GM13977 (cell line): ENCODE data around the gene NRARP.

ENCODE experiments used
- DNase-seq: peaks from one replicate; pipeline ENCODE4 v3.0.0; 2012; ENCODE audit warnings: low spot score
- CTCF ChIP-seq: IDR thresholded peaks from 2 replicates; pipeline ENCODE4 v1.5.1; 2012; ENCODE audit warnings: mild to moderate bottlenecking, control low read depth; ENCODE audit not compliant: insufficient read depth; ENCODE audit errors: extremely low read depth, missing control alignments
- in situ Hi-C: fragments of 300-500 bp; cut with MboI; formaldehyde crosslinking; loops from one replicate; pipeline ENCODE4 v1.12.0; 2022; ENCODE audit warnings: low sequenced_read_pairs, low pct_unique_long_range_greater_than_20kb, mixed read lengths, inconsistent platforms; ENCODE audit not compliant: unreplicated experiment

Gene NRARP

GRCh38 chr9:137312852-137313325 lies 10.8 kb upstream of the NRARP start:
- TF ChIP-seq CTCF = no peak
- in situ Hi-C loops = no loop called here
- no peak for DNase-seq

GRCh38 chr9:137311986-137312851 lies 10.1 kb upstream of the NRARP start:
- in situ Hi-C loops = no loop called here
- DNase-seq = no peak
- no peak for TF ChIP-seq CTCF

- in situ Hi-C loops = no loop called here
- DNase-seq = no peak
- no peak for TF ChIP-seq CTCF
Measured at GRCh38 chr9:137311171-137311985, 9.3 kb upstream of the NRARP start.

GRCh38 chr9:137310189-137311052 lies 8.3 kb upstream of the NRARP start:
- in situ Hi-C loops = no loop called here
- DNase-seq = no peak
- TF ChIP-seq CTCF = no peak

GRCh38 chr9:137309368-137310188 lies 7.5 kb upstream of the NRARP start:
- no peak for TF ChIP-seq CTCF
- DNase-seq = no peak
- in situ Hi-C loops = no loop called here
